Astrocyte of the cerebellum (primary cell): ENCODE data around the gene THBS4.
A peak's percentile ranks its signal among the peaks of the same experiment; 100 is the strongest.

Source experiments
- DNase-seq: peaks from one replicate; pipeline ENCODE4 v3.0.0-alpha.2; 2011; ENCODE audit warnings: low read depth
- H3K4me3 ChIP-seq: 2 replicates; pipeline ENCODE4 v1.5.1; 2011; ENCODE audit warnings: mild to moderate bottlenecking, low read depth, low read length, moderate library complexity
- in situ Hi-C: cut with HindIII; loops from 2 replicates; pipeline ENCODE4 v1.10.0; 2017; ENCODE audit warnings: low sequenced_read_pairs
- TF ChIP-seq, protein P1 (sequence below): IDR thresholded peaks from 2 replicates; pipeline ENCODE4 v1.5.1; 2012; ENCODE audit warnings: low read length, low read depth, moderate library complexity, mild to moderate bottlenecking; ENCODE audit errors: missing control alignments

The THBS4 gene

DNA sequence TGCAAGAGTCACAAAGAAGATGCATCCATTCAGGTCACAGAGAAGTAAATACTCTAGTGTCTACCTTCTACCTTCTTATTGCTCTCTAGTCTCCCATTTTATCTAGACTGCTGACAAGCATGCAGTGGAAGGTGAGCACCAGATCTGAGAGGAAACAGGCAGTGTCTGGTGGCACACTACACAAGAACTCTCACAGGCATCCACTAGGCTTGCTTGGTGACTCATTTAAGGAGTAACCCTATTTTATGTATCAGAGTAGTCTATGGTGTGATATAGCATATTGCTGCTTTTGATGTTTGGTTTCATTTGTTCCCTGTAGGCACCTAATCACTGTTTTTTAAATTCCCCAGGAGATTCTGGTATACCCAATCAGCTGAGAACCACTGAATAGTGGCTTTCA, 1.6 kb upstream of the THBS4 start:
- TF ChIP-seq, protein P1, sequence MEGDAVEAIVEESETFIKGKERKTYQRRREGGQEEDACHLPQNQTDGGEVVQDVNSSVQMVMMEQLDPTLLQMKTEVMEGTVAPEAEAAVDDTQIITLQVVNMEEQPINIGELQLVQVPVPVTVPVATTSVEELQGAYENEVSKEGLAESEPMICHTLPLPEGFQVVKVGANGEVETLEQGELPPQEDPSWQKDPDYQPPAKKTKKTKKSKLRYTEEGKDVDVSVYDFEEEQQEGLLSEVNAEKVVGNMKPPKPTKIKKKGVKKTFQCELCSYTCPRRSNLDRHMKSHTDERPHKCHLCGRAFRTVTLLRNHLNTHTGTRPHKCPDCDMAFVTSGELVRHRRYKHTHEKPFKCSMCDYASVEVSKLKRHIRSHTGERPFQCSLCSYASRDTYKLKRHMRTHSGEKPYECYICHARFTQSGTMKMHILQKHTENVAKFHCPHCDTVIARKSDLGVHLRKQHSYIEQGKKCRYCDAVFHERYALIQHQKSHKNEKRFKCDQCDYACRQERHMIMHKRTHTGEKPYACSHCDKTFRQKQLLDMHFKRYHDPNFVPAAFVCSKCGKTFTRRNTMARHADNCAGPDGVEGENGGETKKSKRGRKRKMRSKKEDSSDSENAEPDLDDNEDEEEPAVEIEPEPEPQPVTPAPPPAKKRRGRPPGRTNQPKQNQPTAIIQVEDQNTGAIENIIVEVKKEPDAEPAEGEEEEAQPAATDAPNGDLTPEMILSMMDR, result no peak
- in situ Hi-C loops, result no loop called here
- DNase-seq, result no peak
- H3K4me3 ChIP-seq, result no peak overlapping the region

DNA sequence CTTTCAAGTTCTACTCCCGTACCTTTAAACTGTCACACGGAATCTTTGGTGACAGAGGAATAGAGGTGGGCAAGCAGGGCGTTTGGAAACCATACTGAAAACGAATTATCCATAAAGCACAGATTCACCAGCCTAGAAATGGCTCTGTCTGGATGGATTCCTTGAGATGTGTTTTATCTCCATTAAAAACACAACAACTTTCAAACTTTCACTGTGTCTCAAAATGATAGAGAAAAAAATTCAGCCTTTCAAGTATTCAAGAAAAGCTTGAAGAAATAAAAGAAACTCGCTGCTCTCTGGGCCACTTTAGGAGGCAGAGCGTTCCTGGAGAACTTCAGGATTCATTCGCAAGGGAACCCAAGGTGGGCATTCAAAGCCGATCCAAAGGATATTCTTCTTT, 589 bp upstream of the THBS4 start:
- DNase-seq, result no peak
- TF ChIP-seq, protein P1, result no peak
- H3K4me3 ChIP-seq, result peak overlapping the region; percentile 34
- in situ Hi-C loops, result no loop called here

DNA sequence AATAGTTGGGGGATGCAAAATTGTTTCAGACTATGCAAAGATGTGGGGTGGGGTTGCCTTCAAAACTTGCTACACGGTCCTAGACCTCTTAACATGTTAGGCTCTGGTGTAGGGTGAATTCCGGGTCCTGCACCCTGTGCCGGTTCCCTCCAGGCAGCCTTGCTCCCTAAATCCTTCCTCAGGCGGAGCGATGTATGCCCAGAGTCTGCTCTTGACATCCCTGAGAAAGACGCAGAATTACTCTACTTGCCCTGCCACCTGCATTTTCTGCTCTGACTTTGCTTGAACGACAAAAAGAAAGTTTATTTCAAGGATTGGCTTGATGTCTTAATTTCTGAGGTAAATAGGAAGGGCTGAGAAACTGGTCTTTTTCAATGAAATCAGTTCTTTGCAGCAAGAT, 691 bp downstream of the THBS4 start:
- DNase-seq, result no peak
- TF ChIP-seq, protein P1, result no peak
- H3K4me3 ChIP-seq, result no peak overlapping the region
- in situ Hi-C loops, result no loop called here

DNA sequence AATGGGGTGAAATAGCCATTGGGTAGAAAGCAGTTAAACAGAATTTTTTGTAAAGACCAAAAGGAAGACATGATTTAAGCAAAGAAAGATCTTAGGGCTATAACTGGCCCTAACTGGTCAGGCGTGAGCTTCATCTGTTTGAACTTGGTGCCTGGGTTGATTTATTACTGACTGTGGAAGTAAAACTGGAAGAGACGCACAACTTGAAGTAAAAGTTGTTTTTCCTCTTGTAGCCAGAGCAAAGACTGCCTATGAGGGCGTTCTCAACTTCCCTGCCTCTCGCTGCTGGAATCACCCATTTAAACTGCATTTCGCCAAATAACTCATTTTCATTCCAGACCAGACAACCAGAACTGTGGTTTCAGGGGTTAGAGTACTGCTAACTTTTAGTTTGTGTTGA, 1.5 kb downstream of the THBS4 start:
- no peak overlapping the region for H3K4me3 ChIP-seq
- no peak for DNase-seq
- in situ Hi-C loops, result no loop called here
- TF ChIP-seq, protein P1, result no peak

DNA sequence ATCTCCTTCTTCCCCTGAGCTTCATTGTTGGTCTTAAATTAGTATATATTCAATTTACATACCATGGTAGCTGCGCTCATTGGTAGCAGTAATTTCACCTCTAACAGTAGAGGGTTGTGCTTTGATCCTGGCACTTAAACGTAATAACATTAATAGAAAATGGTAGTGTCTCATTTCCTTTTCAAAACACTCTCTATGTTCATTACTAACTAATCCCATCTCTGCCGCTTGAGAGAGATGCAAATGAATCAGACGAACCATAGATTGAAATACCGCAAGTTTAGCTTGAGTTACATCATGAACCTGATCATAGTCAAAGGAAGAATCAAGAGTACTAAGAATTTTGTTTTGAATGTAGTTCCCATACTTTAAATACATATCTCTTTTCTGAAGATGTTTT, 2.2 kb downstream of the THBS4 start:
- TF ChIP-seq, protein P1, result no peak
- in situ Hi-C loops, result no loop called here
- H3K4me3 ChIP-seq, result no peak overlapping the region
- no peak for DNase-seq

DNA sequence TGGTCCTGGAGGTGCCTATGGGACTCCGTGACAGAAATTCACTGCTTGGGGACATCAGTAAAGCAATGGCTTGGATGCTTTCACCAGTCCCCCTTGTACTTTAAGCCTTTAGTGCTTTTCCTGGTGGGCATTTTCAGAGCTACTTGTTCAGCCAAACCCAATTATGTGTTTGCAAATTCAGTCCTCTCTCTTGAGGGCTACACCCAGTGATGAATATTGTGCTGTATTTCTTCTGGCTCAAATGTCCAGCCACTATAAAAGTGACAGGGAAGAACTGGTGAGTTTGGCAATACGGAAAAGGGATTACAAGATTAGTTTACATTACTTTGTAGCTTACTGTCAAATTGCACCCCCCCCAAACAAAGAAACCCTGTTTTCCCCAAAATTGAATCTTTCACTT, 4.5 kb downstream of the THBS4 start:
- in situ Hi-C loops, result no loop called here
- H3K4me3 ChIP-seq, result no peak overlapping the region
- no peak for DNase-seq
- TF ChIP-seq, protein P1, result no peak

DNA sequence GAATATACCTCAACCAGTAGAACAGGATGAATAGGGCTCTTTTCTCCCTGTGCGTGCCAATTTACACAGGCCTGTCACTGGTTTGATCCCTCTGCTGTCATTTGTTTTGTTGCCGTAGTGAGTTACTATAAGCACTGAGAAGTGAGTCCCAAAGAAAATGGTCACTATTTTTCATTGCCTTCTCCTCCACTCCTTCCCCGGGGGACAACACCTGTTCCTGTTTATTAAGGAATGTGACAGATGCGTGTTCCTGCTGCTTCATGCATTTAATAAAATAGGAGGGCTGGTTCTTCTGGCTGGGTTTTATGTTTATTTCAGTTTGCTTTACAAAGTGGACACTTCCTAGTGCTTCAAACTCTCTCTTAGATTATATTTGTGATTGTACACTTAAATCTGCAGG, 6.4 kb downstream of the THBS4 start:
- in situ Hi-C loops, result no loop called here
- no peak overlapping the region for H3K4me3 ChIP-seq
- TF ChIP-seq, protein P1, result no peak
- no peak for DNase-seq
